Measurements from ENCODE around the gene ORC6.

- TF ChIP-seq CTCF (IDR thresholded peaks at IDR 0.05) (no peak), POLR2A (IDR thresholded peaks at IDR 0.05) (no peak)
Measured at GRCh38 chr16:46709469-46710005, 20.1 kb downstream of the ORC6 start.
